ELF-1 (cell line): Measurements from ENCODE around the gene CHD8.
"Not testable (repeated sequence)": the region's sequence is repeated elsewhere in the genome, so short reads cannot be mapped to it uniquely, and the experiment has no call there.

Source experiments
- DNase-seq: peaks from one replicate; pipeline ENCODE4 v3.0.0-alpha.2; 2016; ENCODE audit warnings: low read depth, low spot score

CHD8 gene, protein sequence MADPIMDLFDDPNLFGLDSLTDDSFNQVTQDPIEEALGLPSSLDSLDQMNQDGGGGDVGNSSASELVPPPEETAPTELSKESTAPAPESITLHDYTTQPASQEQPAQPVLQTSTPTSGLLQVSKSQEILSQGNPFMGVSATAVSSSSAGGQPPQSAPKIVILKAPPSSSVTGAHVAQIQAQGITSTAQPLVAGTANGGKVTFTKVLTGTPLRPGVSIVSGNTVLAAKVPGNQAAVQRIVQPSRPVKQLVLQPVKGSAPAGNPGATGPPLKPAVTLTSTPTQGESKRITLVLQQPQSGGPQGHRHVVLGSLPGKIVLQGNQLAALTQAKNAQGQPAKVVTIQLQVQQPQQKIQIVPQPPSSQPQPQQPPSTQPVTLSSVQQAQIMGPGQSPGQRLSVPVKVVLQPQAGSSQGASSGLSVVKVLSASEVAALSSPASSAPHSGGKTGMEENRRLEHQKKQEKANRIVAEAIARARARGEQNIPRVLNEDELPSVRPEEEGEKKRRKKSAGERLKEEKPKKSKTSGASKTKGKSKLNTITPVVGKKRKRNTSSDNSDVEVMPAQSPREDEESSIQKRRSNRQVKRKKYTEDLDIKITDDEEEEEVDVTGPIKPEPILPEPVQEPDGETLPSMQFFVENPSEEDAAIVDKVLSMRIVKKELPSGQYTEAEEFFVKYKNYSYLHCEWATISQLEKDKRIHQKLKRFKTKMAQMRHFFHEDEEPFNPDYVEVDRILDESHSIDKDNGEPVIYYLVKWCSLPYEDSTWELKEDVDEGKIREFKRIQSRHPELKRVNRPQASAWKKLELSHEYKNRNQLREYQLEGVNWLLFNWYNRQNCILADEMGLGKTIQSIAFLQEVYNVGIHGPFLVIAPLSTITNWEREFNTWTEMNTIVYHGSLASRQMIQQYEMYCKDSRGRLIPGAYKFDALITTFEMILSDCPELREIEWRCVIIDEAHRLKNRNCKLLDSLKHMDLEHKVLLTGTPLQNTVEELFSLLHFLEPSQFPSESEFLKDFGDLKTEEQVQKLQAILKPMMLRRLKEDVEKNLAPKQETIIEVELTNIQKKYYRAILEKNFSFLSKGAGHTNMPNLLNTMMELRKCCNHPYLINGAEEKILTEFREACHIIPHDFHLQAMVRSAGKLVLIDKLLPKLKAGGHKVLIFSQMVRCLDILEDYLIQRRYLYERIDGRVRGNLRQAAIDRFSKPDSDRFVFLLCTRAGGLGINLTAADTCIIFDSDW (N-terminal part only)

DNA sequence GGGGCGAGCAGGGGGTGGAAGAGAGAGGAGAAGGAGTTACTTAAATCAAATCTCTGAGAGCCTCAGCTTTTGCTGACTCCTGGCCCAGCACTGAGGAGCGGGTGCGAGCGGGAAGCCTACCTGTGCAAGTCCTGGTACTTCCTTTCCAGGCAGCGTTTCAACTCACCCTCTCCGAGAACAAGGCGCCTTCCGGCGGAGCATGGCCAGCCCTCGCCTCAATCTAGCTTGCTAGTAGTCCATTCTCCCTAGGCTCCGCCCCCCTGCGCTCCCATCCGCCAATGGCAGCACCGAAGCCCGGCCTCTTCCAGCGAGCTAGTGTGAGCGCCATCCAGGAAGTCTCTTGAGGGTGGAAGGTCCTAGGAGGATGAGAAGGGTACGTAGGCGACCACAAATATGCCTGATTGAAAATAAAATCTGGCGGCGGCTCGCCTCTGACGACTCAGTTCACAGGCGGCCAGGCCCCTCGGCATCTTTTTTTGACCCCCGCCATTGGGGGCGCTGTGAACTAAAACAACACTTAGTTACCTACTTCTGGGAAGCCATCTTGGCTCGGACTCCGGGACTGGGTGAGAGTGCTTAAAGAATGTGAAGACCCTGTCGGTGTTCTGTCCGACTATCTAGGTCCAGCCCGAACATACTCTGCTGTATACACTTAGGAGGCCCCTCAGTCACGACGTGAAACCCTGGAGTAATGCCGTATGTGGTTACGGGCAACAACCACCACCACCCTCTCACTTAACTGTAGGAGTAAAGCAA, at the start of gene CHD8:
CHD8 (minus strand) TSS at position 212 of the 756 bp plus-strand sequence. CDS start 24,480 bp downstream, outside the sequence.
- peak; percentile 100 for DNase-seq

DNA sequence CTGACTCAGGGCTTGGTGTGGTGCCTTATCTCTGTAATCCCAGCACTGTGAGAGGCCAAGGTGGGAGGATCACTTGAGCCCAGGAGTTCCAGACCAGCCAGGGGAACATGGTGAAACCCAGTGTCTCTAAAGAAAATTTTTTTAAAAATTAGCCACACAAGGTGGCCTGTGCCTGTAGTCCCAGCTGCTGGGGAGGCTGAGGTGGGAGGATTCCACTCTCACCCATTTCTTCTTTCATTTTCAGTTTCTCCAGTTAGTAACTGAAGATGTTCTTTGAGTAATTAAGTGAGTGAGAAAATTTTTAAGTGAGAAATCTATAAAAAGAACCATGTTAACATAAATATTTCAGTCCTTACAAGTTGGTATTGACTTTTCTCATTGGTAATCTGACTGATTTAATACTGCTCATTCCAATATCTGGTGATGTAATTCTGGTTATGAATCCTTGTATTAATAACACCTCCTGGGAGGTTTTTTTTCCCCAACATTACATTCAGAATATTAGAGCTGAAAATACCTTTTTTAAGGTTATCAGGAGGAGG, 49.2 kb upstream of the CHD8 start:
- no peak for DNase-seq

DNA sequence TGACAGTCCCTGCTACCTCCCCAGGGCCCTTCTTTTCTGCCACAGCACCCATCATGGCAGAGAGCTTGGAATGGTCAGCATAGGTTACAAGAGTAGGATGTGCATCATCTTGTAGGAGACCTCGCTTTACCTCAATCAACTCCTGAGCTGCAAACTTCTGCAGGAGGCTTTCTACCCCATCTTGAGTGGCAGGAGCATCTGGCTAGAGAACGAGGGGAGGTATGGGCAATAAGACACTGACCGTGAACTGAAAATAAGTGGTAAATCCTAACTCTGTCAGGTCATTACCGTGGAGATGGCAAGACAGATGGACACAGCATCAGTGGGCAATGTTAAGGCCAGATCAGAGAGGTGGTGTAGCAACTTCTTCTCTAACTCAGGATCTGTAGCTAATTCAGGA, 47.5 kb upstream of the CHD8 start:
- no peak for DNase-seq

DNA sequence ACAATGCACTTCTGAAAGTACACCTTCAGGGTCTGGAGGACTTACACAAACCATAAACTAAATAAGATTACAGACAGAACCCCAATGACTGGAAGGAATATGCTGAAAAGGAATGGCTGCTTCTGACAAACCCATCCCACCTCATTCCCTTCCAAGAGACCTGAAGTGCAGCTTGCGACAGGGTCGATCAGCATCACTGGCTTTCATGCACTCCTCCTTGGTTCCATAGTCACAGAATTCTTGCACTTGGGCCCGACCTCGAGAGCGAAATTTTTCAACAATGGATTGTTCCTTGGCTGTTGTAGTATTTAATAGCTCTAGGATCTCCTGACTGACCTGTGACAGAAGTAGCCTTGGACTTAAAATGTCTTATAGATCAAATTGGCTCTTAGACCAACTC, 45.6 kb upstream of the CHD8 start:
- no peak for DNase-seq

DNA sequence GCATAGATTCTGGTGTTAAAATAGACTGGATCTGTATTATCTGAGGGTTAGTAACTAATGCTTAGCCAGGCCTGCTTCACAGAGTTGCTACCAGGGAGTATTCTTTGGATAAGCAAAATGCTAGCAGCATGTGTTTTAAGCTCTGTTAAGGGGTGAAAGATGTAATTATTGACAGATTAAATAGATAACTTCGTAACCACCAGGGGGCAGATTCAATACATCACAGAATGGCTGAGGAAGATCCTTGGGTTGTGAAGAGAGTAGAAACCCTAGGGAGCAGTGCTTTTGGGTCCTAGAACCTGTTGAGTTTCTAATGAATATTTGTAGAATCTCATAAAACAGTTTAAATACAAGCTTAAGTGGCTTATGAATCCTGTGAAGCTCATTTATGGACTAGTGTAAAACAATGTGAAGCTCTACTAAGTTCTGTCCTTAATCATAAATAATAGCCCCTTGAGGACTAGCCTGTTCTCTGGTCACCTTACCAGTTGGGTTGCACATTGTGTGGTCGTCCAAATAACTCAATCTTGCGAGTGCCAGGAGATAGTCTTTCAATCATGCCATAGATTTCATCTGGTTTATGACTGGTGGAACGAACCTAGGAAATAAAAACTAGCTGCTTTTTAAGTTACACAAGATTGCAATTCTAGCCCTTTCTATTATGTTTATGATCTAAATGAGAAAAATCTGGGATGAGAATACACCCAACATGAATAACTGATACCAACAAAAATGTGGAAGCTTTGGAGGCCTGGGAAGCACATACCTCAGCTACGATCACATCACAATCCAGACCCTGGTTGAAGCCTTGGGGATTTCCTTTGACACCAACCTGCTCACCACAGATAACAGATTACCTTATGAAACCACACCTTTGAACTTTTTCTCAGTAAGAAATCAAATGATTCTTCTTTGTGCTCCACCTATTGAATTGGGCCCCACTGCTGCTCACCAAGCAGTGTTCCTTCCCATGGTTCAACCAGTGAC, 42.9 kb upstream of the CHD8 start:
- DNase-seq: no peak

DNA sequence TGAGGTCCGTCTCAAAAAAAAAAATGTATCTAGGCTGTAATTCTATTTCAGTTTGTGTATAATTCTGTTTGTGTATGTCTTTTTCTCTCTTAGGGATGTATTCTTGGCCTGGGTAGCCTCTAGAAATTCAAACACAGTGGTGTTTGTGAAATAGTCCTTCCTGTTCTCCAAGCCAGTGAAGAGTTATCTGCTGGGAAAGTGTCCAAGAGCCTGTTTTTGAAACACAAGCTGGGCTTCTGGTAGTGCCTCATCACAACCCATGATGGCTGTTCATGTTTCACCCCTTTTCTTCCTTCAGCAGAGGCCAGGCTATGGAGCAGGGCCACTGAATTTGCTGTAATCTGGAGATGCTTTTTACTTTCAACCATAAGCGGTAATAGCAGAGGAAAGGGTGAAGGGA, 40.5 kb upstream of the CHD8 start:
- DNase-seq: no peak

DNA sequence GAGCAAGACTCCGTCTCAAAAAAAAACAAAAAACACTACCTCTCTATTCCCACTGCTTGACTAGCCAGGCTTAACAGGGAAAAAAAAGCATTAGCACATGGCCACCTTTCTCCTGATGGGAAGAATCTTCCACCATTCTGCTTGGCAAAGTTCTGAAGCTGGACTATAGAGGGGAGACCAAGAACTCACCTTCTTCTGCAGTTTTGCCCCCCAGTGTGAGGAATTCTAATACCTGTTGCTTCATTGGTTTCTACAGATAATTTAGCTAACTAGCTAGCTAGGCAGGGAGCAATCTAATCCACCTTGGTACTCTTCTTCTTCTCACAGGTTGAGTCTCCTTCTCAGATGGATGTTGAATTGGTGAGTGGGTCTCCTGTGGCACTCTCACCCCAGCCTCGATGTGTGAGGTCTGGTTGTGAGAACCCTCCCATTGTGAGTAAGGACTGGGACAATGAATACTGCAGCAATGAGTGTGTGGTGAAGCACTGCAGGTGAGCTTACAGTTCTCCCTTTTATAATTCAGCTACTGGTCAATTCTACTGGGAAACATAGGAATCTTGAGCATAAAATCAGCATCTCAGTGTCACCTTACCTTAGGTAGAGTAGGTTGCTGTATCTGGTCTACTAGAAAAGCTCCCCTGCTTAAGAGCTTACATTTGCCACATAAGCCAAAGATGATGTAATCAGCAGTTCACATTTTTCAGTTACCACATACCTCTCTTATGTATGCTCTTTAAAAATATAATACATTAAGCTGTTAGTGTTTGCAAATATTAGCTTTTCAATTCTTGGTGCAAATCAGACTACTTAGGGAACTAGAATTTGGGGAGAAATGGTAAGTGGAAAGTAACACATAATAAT, 39.2 kb upstream of the CHD8 start:
- DNase-seq: no peak

DNA sequence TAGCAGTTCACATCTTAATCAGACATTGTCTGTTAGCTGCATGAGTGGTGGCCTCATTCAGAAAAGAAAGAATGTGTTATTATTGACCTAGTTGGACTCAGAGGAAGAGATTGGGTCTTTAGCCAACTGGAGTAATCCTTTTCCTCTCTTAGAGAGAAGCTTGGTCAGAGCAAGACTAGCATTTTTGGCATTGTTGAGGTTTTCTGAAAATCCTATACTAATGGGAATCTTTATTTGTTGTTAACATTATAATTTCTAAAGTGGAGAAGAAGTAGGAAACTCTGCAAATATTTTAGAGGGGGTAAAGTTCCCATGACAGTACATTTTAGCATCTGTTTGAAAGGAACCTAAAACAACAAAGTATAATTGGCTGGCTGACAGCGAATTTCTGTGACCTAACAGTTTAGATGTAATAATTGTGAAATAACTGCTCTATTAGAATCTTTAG, 30.7 kb upstream of the CHD8 start:
- no peak for DNase-seq

DNA sequence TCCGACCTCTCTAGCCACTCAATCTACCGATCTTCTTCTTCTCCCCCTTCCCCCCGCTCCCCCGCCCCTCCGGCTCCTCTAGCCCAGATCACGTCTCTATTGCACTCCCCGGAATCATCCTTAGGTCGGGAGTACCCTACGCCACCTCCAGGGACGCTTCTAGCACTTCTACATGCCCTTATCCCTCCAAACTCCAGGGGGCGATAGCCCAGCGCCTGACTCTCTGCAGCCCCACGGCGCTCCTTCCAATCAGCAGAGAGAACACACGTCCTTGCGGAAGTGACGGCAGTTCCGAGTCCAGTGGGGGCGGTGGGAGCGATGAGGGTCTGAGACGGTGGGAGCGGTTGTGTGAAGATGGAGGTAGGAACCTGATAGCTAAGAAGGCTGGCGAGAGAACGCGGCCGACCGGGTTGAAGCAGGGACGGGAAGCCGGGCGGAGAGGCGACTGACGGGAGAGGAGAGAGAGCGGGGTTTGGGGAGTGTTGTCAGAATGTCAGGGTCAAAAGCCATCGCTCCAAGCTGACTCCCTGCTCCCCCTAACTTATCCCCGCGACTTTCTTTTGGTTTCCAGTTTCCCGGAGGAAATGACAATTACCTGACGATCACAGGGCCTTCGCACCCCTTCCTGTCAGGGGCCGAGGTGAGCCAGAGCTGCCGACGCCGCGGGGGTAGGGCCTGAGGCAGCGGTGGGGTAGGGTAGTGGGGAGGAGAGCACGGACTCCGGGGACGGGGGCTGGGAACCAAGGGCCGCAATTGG, 21.2 kb upstream of the CHD8 start, which contains the start of the genes RAB2B and TOX4:
RAB2B (minus strand) TSS at position 35 of the 757 bp plus-strand sequence. CDS start 87 bp downstream, outside the sequence.
TOX4 (plus strand) TSS at position 271 of the 757 bp plus-strand sequence; CDS start at position 355, 84 bp downstream.
- DNase-seq: peak; percentile 99

DNA sequence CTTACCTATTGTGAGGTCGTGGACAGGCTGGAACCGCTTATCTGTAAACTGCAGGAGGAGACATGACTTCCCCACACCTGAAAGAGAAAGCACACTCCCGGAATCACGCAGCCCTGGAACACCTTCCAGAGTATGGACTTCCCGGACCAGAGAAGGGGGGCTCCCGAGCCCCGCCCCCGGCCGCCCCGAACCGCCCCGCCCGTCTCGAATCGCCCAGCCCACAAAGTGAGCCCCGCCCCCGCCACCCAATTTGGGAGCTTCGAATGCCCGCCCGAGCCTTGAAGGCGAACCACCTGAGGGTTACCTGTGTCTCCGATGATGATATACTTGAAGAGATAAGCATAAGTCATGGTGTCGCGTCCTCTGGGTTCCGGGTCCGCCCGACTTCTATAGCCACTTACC, 20.6 kb upstream of the CHD8 start:
- no peak for DNase-seq

DNA sequence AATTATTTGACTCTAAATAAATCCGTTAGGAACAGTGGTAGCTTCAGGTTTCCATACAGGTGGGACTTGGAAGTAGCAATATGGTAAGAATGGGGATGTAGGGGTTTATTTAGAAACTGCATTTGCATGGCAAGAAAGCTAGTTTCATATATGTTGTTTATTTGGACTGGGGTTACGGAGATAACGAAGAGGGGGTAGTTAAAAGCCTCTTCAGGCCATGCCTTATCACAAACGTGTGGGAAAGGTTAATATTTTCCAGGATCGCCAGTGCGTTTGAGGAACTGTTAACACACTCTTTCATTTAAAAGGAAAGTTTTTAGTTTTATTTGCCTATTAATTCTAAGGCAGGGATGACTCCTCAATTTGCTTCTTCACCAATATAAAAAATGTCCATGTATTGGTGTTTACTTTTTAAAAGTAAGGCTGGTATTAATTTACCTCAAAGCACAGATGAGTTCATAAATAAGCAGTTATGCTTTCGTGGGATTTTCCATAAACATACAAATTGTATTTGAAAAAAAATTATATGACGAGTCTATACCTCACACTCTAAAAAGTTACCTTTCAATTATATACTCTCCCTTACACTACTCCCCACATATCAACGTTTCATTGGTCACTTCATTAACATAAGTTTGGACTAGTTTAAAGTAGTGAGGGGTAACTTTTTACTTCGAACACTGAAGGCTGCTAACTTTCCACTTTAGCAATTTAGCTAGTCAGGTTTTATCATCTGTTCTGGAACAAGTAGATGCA, 20.0 kb upstream of the CHD8 start:
- DNase-seq: no peak

DNA sequence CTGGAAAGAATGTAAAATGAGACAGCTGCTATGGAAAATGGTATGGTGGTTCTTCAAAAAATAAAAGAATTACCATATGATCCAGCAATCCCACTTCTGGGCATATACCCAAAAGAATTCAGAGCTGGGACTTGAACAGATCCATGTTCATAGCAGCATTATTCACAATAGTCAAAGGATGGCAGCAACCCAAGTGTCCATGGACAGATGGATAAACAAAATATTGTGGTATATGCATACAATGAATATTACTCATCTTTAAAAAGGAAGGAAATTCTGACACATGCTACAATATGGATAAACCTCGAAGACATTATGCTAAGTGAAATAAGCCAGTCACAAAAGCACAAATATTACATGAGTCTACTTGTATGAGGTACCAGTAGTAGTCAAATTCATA, 11.7 kb upstream of the CHD8 start:
- DNase-seq: no peak

DNA sequence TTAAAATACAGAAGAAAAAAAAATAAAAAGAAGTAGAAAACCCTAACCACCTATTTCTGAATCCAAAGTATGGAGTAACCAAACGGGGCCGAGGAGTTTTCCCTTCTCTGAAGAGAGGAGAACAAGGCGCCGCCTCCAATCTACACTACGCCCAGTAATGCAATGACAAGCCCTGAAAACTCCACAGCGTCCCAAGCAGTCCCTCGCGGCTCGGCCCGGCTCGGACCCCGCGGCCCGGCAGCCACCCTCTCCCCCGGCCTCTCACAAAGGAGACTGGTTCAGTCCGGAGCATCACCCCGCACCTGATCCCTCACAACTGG, 371 bp downstream of the CHD8 start:
- no peak for DNase-seq

DNA sequence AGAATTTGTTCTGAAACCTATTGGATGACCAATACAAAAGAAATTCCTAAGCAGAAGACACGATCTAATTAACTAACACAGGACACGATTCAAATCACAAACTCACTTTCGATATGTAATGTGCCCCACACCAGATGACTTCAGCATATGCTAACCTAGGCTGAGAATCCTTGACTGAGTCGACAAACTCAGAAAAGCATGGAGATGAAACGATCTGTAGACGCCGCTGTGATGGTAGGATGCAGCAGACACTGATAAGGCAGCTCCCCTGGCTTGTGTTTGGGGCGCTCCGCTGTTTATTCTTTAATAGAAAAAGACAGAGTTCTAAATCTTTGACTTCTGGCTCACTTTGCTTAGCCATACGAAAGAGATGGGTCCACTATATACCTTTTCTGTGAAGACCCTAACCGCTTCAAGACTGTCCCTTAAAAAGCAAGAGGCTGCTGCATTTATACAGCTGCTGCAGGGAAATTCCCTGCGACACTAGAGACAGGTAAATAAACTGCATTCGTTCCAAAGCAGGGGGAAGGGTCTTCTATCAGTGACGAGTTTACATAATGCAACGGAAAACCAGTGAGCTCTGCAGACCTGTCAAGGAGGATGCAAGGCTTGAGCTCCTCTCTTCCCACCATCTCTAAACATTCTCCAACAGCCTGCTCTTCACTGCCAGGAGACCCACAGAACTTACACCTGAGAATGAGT, 929 bp downstream of the CHD8 start:
- no peak for DNase-seq

DNA sequence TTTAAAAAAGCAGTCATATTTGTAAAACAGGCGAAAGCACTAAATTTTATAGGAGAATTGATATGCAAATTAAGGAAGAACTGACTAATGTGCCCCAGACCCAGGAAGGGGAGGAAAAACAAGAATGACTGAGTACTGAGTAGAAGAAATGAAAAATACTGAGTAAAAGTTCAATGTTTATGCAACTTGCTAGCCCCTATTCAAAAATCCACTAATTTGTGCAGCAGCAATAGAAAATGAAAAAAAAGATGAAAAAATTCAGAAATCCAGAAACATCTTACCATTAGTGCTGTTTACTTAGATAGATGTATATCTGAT, 6.1 kb downstream of the CHD8 start:
- no peak for DNase-seq

DNA sequence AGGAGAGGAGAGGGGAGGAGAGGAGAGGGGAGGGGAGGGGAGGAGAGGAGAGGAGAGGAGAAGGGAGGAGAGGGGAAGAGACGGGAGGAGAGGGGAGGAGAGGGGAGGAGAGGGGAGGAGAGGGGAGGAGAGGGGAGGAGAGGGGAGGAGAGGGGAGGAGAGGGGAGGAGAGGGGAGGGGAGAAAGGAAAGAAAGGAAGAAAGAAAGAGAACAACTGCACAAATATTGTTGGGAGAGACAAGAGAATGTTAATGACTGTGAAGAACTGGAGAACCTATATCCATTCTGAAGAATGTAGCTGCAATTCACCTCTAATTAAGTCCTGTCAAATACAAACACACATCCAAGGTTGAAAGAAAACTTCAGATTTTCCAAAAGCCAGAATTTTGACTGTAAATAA, 13.3 kb downstream of the CHD8 start:
- not testable (repeated sequence) for DNase-seq

DNA sequence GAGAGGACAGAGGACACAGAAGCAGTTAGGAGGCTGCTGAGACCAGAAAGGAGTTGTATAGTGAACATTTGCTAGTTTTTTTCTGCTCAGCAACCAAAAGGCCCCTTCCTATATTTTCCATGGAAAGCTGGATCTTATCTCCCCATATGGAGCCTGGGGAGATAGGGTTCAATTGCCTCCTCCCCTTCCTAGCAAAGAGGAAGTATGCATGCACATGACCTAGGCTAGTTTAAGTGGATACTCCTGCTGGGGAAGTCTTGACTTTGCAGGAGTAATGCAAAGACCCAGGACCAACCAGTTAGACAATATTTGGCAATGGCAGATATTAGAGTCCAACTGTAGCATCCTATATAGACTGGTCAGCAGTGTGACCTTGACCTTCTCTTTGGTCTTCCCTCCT, 15.1 kb downstream of the CHD8 start:
- no peak for DNase-seq
